Natural killer cell (primary cell): Measurements from ENCODE around the gene JPH2. TPM values are rescaled to one million over a fixed set of nuclear protein-coding genes. Genes with fewer than 3 reads are reported as not detected.

Source experiments
- ATAC-seq, 3 donors: fragments of 150-1000 bp in 2 of 3; fragments of 200-7000 bp in 1 of 3; cut with Tn5 transposase; 1 replicate in 1 of 3; 2 replicates in 2 of 3; pipeline ENCODE4 v1.10.0; 2021; ENCODE audit warnings: mild to moderate bottlenecking in 2 of 3, moderate library complexity in 2 of 3
- DNase-seq, 2 donors: peaks; one replicate each; pipeline versions ENCODE4 v3.0.0 to v3.0.0-alpha.2; 2013 to 2021; ENCODE audit warnings: mixed read lengths in 1 of 2
- H3K27ac ChIP-seq: one replicate; pipeline ENCODE4 v1.5.1; 2013; ENCODE audit warnings: mild to moderate bottlenecking, low read length
- H3K27me3 ChIP-seq: one replicate; pipeline ENCODE4 v1.6.1; 2013; ENCODE audit warnings: low read length; ENCODE audit not compliant: control insufficient read depth, insufficient read depth
- H3K36me3 ChIP-seq: one replicate; pipeline ENCODE4 v1.6.1; 2013; ENCODE audit warnings: low read length; ENCODE audit not compliant: control insufficient read depth, insufficient read depth
- H3K4me1 ChIP-seq: one replicate; pipeline ENCODE4 v1.6.1; 2013; ENCODE audit warnings: low read length; ENCODE audit not compliant: control insufficient read depth, insufficient read depth
- H3K4me3 ChIP-seq: one replicate; pipeline ENCODE4 v1.5.1; 2013; ENCODE audit warnings: low read length
- H3K9me3 ChIP-seq: one replicate; pipeline ENCODE4 v1.6.1; 2013; ENCODE audit warnings: low read length; ENCODE audit not compliant: control insufficient read depth, insufficient read depth
- H3K27ac Mint-ChIP-seq, 2 donors: one replicate each; pipeline ENCODE4 v1.8.0; 2022; ENCODE audit warnings: mild to moderate bottlenecking in 2 of 2, mixed read lengths in 2 of 2, moderate library complexity in 1 of 2
- H3K27me3 Mint-ChIP-seq, 2 donors: one replicate each; pipeline ENCODE4 v1.8.0; 2022; ENCODE audit warnings: low read depth in 2 of 2, mixed read lengths in 2 of 2
- H3K36me3 Mint-ChIP-seq: one replicate; pipeline ENCODE4 v1.8.0; 2022; ENCODE audit warnings: mixed read lengths
- H3K4me1 Mint-ChIP-seq, 2 donors: one replicate each; pipeline ENCODE4 v1.8.0; 2022; ENCODE audit warnings: mixed read lengths in 2 of 2
- H3K4me3 Mint-ChIP-seq: one replicate; pipeline ENCODE4 v1.8.0; 2022; ENCODE audit warnings: mild to moderate bottlenecking, moderate library complexity, mixed read lengths
- H3K9me3 Mint-ChIP-seq, 2 donors: one replicate each; pipeline ENCODE4 v1.8.0; 2022; ENCODE audit warnings: mixed read lengths in 2 of 2
- CTCF ChIP-seq: fragments of 200-600 bp; IDR thresholded peaks from one replicate; pipeline ENCODE4 v1.8.0; 2022; ENCODE audit warnings: antibody characterized with exemption
- WGBS: methylation state at CpG from one replicate; pipeline ENCODE4 v1.1.7; 2013; ENCODE audit warnings: missing lambda C conversion rate; ENCODE audit not compliant: insufficient coverage; 5-methylcytosine and 5-hydroxymethylcytosine counted together
- intact Hi-C: fragments of 100-400 bp; cut with micrococcal nuclease; formaldehyde crosslinking; loops from one replicate; pipeline ENCODE4 v1.14.2; 2022
- total RNA-seq, 4 donors: library from RNA; stranded (reverse); fragments of 120-200 nt in 1 of 4; gene quantifications; one replicate each; pipeline versions ENCODE4 v1.2.3 to v1.2.4, GENCODE V29; 2013 to 2022

Gene JPH2
- total RNA-seq, 3 donors from 2014 or later (not counting 1 experiment from before 2014, with no cell fraction given), result not detected

GRCh38 chr20:44204832-44205215 is 17.8 kb upstream of the JPH2 start:
- 96% methylated on average over 9 of the region's 10 CpGs for WGBS
- Histone ChIP-seq H3K9me3 (no peaks in the 10 kb centered on the region), H3K4me3 (no peak overlapping the region), H3K4me1 (peaks cover 11% of the 10 kb centered on the region), H3K27ac (no peak overlapping the region), H3K27me3 (no peaks in the 10 kb centered on the region), H3K36me3 (peaks cover 45% of the 10 kb centered on the region)
- intact Hi-C loops, result no loop called here
- peaks cover 40 to 54% of the 10 kb centered on the region in 2 donors for H3K4me1 Mint-ChIP-seq
- no peak overlapping the region for H3K27ac Mint-ChIP-seq
- DNase-seq (no peak), ATAC-seq (no peak)
- H3K9me3 Mint-ChIP-seq, result no peaks in the 10 kb centered on the region
- peaks cover 19% of the 10 kb centered on the region for H3K36me3 Mint-ChIP-seq
- H3K27me3 Mint-ChIP-seq, result no peaks in the 10 kb centered on the region
- no peak for TF ChIP-seq CTCF
- no peak overlapping the region for H3K4me3 Mint-ChIP-seq

DNA sequence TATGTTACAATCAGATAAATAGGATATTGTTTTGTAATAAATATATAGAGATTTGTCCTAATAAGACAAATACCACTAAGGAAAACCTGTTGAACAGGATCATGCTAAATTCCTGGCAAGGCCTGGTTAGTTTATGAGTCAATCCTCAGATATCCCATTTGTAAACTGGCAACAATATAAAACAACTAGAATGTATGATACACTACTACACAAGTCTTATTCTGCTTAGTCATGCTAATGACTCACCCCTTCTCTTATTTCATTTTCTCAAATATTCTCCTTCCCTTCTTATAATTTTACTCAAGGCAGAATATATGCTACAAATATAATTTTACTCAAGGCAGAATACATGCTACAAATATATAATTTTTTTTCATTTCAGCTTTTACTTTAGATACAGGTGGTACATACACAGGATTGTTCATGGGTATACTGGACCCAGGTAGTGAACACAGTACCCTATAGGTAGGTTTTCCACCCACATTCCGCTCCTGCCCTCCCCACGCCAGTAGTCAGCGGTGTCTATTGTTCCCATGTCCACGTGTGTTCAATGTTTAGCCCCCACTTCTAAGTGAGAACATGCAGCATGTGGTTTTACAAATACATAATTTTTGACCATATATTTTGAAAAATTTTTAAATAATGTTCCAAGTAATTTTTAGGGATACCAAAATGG is 17.3 kb upstream of the JPH2 start:
- WGBS, result 94% methylated on average over 4 of the region's 4 CpGs
- no peaks in the 10 kb centered on the region for H3K27me3 ChIP-seq
- DNase-seq (no peak), ATAC-seq (peak in 1 of 3 donors; percentile 18)
- peak overlapping the region in 1 of 2 donors; percentile 34 for H3K27ac Mint-ChIP-seq
- H3K9me3 Mint-ChIP-seq, result no peaks in the 10 kb centered on the region
- H3K27ac ChIP-seq, result no peak overlapping the region
- no peaks in the 10 kb centered on the region for H3K9me3 ChIP-seq
- no peak overlapping the region for H3K4me3 ChIP-seq
- intact Hi-C loops, result no loop called here
- TF ChIP-seq CTCF, result no peak
- peaks cover 40 to 54% of the 10 kb centered on the region in 2 donors for H3K4me1 Mint-ChIP-seq
- H3K4me3 Mint-ChIP-seq, result no peak overlapping the region
- H3K27me3 Mint-ChIP-seq, result no peaks in the 10 kb centered on the region
- peaks cover 49% of the 10 kb centered on the region for H3K36me3 ChIP-seq
- peaks cover 19% of the 10 kb centered on the region for H3K36me3 Mint-ChIP-seq
- peaks cover 8% of the 10 kb centered on the region for H3K4me1 ChIP-seq

GRCh38 chr20:44203161-44203560 is 16.2 kb upstream of the JPH2 start:
- peaks cover 13% of the 10 kb centered on the region for H3K4me1 ChIP-seq
- intact Hi-C loops, result no loop called here
- H3K4me3 ChIP-seq, result no peak overlapping the region
- DNase-seq, result no peak
- no peak for TF ChIP-seq CTCF
- Mint-ChIP-seq H3K27ac (no peak overlapping the region), H3K4me3 (no peak overlapping the region), H3K4me1 (peaks cover 36 to 50% of the 10 kb centered on the region in 2 donors), H3K27me3 (no peaks in the 10 kb centered on the region), H3K9me3 (no peaks in the 10 kb centered on the region), H3K36me3 (peaks cover 19% of the 10 kb centered on the region)
- H3K27ac ChIP-seq, result no peak overlapping the region
- no peak for ATAC-seq
- H3K27me3 ChIP-seq, result no peaks in the 10 kb centered on the region
- H3K36me3 ChIP-seq, result peaks cover 49% of the 10 kb centered on the region
- H3K9me3 ChIP-seq, result no peaks in the 10 kb centered on the region
- WGBS, result 93% methylated on average over 2 of the region's 2 CpGs

- Mint-ChIP-seq H3K36me3 (peaks cover 31% of the 10 kb centered on the region), H3K4me3 (no peak overlapping the region), H3K27ac (no peak overlapping the region), H3K9me3 (no peaks in the 10 kb centered on the region), H3K4me1 (peaks cover 31% of the 10 kb centered on the region in 2 donors), H3K27me3 (no peaks in the 10 kb centered on the region)
- TF ChIP-seq CTCF, result no peak
- no peaks in the 10 kb centered on the region for H3K9me3 ChIP-seq
- no peaks in the 10 kb centered on the region for H3K27me3 ChIP-seq
- ATAC-seq (no peak), DNase-seq (no peak)
- peaks cover 14% of the 10 kb centered on the region for H3K4me1 ChIP-seq
- no peak overlapping the region for H3K4me3 ChIP-seq
- 96% methylated on average over 2 of the region's 2 CpGs for WGBS
- peaks cover 63% of the 10 kb centered on the region for H3K36me3 ChIP-seq
- H3K27ac ChIP-seq, result no peak overlapping the region
- intact Hi-C loops, result no loop called here
Measured at GRCh38 chr20:44200983-44201382, 14.0 kb upstream of the JPH2 start.
